HuH-7 (cell line): ENCODE results near the gene DNAJC2.

Source experiments
- DNase-seq: peaks from one replicate; pipeline ENCODE4 v3.0.0; 2011; ENCODE audit warnings: low spot score

DNAJC2 gene

GRCh38 chr7:103344453-103345149, at the start of gene DNAJC2:
Gene DNAJC2 (minus strand): TSS chr7:103344767. CDS start chr7:103344622, 145 bp downstream.
- DNase-seq = peak; percentile 93

- no peak for DNase-seq
These were observed 47.4 kb upstream of the DNAJC2 start for GRCh38 chr7:103391976-103392375.

GRCh38 chr7:103391150-103391549, 46.6 kb upstream of the DNAJC2 start:
- no peak for DNase-seq

- DNase-seq = no peak
These were observed 44.7 kb upstream of the DNAJC2 start for GRCh38 chr7:103389263-103389662.

- DNase-seq = peak; percentile 20
These were observed 44.0 kb upstream of the DNAJC2 start for GRCh38 chr7:103388469-103389140.

- DNase-seq = no peak
These were observed 42.7 kb upstream of the DNAJC2 start for GRCh38 chr7:103387242-103387641.

GRCh38 chr7:103382032-103382402, 37.5 kb upstream of the DNAJC2 start:
- DNase-seq = no peak

- no peak for DNase-seq
These were observed 36.9 kb upstream of the DNAJC2 start for GRCh38 chr7:103381280-103382031.

- no peak for DNase-seq
These were observed 36.0 kb upstream of the DNAJC2 start for GRCh38 chr7:103380395-103381191.

GRCh38 chr7:103379270-103379975, 34.9 kb upstream of the DNAJC2 start:
- DNase-seq = no peak

GRCh38 chr7:103373866-103374643, 29.5 kb upstream of the DNAJC2 start:
- no peak for DNase-seq

GRCh38 chr7:103369432-103369831, 24.9 kb upstream of the DNAJC2 start:
- no peak for DNase-seq

GRCh38 chr7:103349805-103350204, 5.2 kb upstream of the DNAJC2 start:
- DNase-seq = no peak

- no peak for DNase-seq
These were observed 4.4 kb upstream of the DNAJC2 start for GRCh38 chr7:103348959-103349358.

- DNase-seq = no peak
These were observed 3.9 kb upstream of the DNAJC2 start for GRCh38 chr7:103348452-103348851.

- DNase-seq = peak; percentile 72
These were observed 3.1 kb upstream of the DNAJC2 start, which contains the start of gene PSMC2 for GRCh38 chr7:103347507-103348267. Gene PSMC2 (plus strand): TSS chr7:103347643. CDS start chr7:103347712, 69 bp downstream.

GRCh38 chr7:103346396-103346795, 1.8 kb upstream of the DNAJC2 start:
- no peak for DNase-seq

- no peak for DNase-seq
These were observed 662 bp downstream of the DNAJC2 start for GRCh38 chr7:103343758-103344452.

GRCh38 chr7:103343332-103343731, 1.2 kb downstream of the DNAJC2 start:
- no peak for DNase-seq
